ENCODE data around the gene PRXL2A. TPM values are rescaled to one million over a fixed set of nuclear protein-coding genes. Genes with fewer than 3 reads are reported as not detected.

Gene PRXL2A
- polyA plus RNA-seq, 1 of the 3 experiments (the other 2 are of a cell fraction): 15.6 TPM

GRCh38 chr10:80382989-80383388, 25.4 kb upstream of the PRXL2A start:
- Histone ChIP-seq H3F3A (replicated peaks; ENCODE audit: insufficient read depth) (no peaks in the 10 kb centered on the region), H4K20me1 (ENCODE audit: insufficient read depth) (no peaks in the 10 kb centered on the region), H3K4me1 (ENCODE audit: control insufficient read depth in 1 of 2, insufficient read depth in 2 of 2, low read depth in 1 of 2, low read length in 1 of 2) (peaks cover 0 to 3% of the 10 kb centered on the region in 2 experiments; a peak in 1 of 4 replicates), H3K27ac (ENCODE audit: low read depth in 2 of 2, low read length in 1 of 2) (no peak overlapping the region), H3K9me2 (no peaks in the 10 kb centered on the region), H2AFZ (ENCODE audit: low read depth) (peak overlapping the region; percentile 90; the same call in 1 of the 2 replicates), H3K4me3 (ENCODE audit: low read depth in 2 of 2, low read length in 1 of 2) (peak overlapping the region in 1 of 2 experiments; percentile 7; a peak in 1 of 4 replicates), H3K36me3 (replicated peaks in 1 of 2; ENCODE audit: control insufficient read depth in 1 of 2, insufficient read depth in 2 of 2, low read length in 1 of 2) (no peaks in the 10 kb centered on the region), H3K9ac (no peak overlapping the region), H3K4me2 (no peak overlapping the region), H3K9me3 (no peaks in the 10 kb centered on the region), H3K79me2 (ENCODE audit: insufficient read depth) (no peaks in the 10 kb centered on the region), H3K27me3 (ENCODE audit: insufficient read depth) (no peaks in the 10 kb centered on the region; the same call in 1 of the 2 replicates)
- WGBS (ENCODE audit: low lambda C conversion rate): 6% methylated on average over 4 of the region's 4 CpGs
- peak; percentile 46 for TF ChIP-seq SMC3 (IDR thresholded peaks at IDR 0.05; ENCODE audit: low read depth, low read length)
- TF ChIP-seq RXRA (IDR thresholded peaks at IDR 0.05; ENCODE audit: borderline replicate concordance, low read depth): no peak
- TF ChIP-seq CTCF (IDR thresholded peaks at IDR 0.05): peak; percentile 81
- TF ChIP-seq RAD21 (IDR thresholded peaks at IDR 0.05; ENCODE audit: low read length): peak; percentile 85
- ChIA-PET POLR2A (interaction anchor here (0.6 to 1.7 kb wide), 4 partner anchors 27 to 122 kb away, joined by 3 to 4 read pairs (median 3); no protein-coding TSS in a partner anchor), CTCF (interaction anchor here (0.6 to 11.3 kb wide), 45 partner anchors 11 to 562 kb away, joined by 3 to 144 read pairs (median 4); partner anchors contain the start of genes DYDC1, DYDC2 and PRXL2A)
- peak; percentile 68 for DNase-seq

- Histone ChIP-seq H3K4me1 (ENCODE audit: control insufficient read depth in 1 of 2, insufficient read depth in 2 of 2, low read depth in 1 of 2, low read length in 1 of 2) (peaks cover 0 to 2% of the 10 kb centered on the region in 2 experiments; a peak in 1 of 4 replicates), H3K36me3 (replicated peaks in 1 of 2; ENCODE audit: control insufficient read depth in 1 of 2, insufficient read depth in 2 of 2, low read length in 1 of 2) (no peaks in the 10 kb centered on the region), H2AFZ (ENCODE audit: low read depth) (no peak overlapping the region), H3K9me3 (no peaks in the 10 kb centered on the region), H3K27ac (ENCODE audit: low read depth in 2 of 2, low read length in 1 of 2) (no peak overlapping the region), H3F3A (replicated peaks; ENCODE audit: insufficient read depth) (no peaks in the 10 kb centered on the region), H4K20me1 (ENCODE audit: insufficient read depth) (no peaks in the 10 kb centered on the region), H3K79me2 (ENCODE audit: insufficient read depth) (no peaks in the 10 kb centered on the region), H3K9ac (no peak overlapping the region), H3K9me2 (no peaks in the 10 kb centered on the region), H3K27me3 (ENCODE audit: insufficient read depth) (no peaks in the 10 kb centered on the region), H3K4me3 (ENCODE audit: low read depth in 2 of 2, low read length in 1 of 2) (no peak overlapping the region), H3K4me2 (no peak overlapping the region)
- 67% methylated on average over 9 of the region's 9 CpGs for WGBS (ENCODE audit: low lambda C conversion rate)
- POLR2A ChIA-PET: no interaction called here
- no peak for TF ChIP-seq YY1 (IDR thresholded peaks at IDR 0.05; ENCODE audit: low read depth)
- CTCF ChIA-PET: interaction anchor here (1.1 to 11.3 kb wide), 2 partner anchors 54 to 114 kb away, joined by 3 to 144 read pairs; no protein-coding TSS in a partner anchor
- no peak for DNase-seq
These were observed 17.6 kb upstream of the PRXL2A start for GRCh38 chr10:80390740-80391139.

- no peak for DNase-seq
- TF ChIP-seq TCF12 (IDR thresholded peaks at IDR 0.05): no peak
- no peak for TF ChIP-seq EZH2phosphoT487 (IDR thresholded peaks at IDR 0.05; ENCODE audit: borderline replicate concordance, low read depth)
- TF ChIP-seq NRF1 (IDR thresholded peaks at IDR 0.05; ENCODE audit: low read depth, low read length): no peak
- no peak for TF ChIP-seq RAD21 (IDR thresholded peaks at IDR 0.05; ENCODE audit: low read length)
- no peak for TF ChIP-seq ZBTB33 (IDR thresholded peaks at IDR 0.05; ENCODE audit: borderline replicate concordance, low read depth)
- no peak for TF ChIP-seq CTCF (IDR thresholded peaks at IDR 0.05)
- no peak for TF ChIP-seq NFIC (IDR thresholded peaks at IDR 0.05; ENCODE audit: borderline replicate concordance)
- TF ChIP-seq JUND (IDR thresholded peaks at IDR 0.05): no peak
- no peak for TF ChIP-seq MXI1 (IDR thresholded peaks at IDR 0.05; ENCODE audit: low read depth, low read length)
- no peak for TF ChIP-seq ELF1 (IDR thresholded peaks at IDR 0.05)
- no peak for TF ChIP-seq TAF1 (IDR thresholded peaks at IDR 0.05; ENCODE audit: borderline replicate concordance, low read depth, low read length)
- TF ChIP-seq MAX (IDR thresholded peaks at IDR 0.05; ENCODE audit: low read depth): no peak
- no peak for TF ChIP-seq TEAD4 (IDR thresholded peaks at IDR 0.05; ENCODE audit: borderline replicate concordance, insufficient read depth)
These were observed 16.1 kb upstream of the PRXL2A start for GRCh38 chr10:80392250-80392649.

More at GRCh38 chr10:80392250-80392649, 16.1 kb upstream of the PRXL2A start:
- Histone ChIP-seq H3K4me1 (ENCODE audit: control insufficient read depth in 1 of 2, insufficient read depth in 2 of 2, low read depth in 1 of 2, low read length in 1 of 2) (peaks cover 0 to 2% of the 10 kb centered on the region in 2 experiments; a peak in 1 of 4 replicates), H3K9me2 (no peaks in the 10 kb centered on the region), H3K9me3 (no peaks in the 10 kb centered on the region), H3K4me2 (no peak overlapping the region), H2AFZ (ENCODE audit: low read depth) (no peak overlapping the region), H3F3A (replicated peaks; ENCODE audit: insufficient read depth) (no peaks in the 10 kb centered on the region), H3K9ac (no peak overlapping the region), H3K27me3 (ENCODE audit: insufficient read depth) (no peaks in the 10 kb centered on the region), H3K27ac (ENCODE audit: low read depth in 2 of 2, low read length in 1 of 2) (no peak overlapping the region), H3K4me3 (ENCODE audit: low read depth in 2 of 2, low read length in 1 of 2) (no peak overlapping the region), H4K20me1 (ENCODE audit: insufficient read depth) (no peaks in the 10 kb centered on the region), H3K36me3 (replicated peaks in 1 of 2; ENCODE audit: control insufficient read depth in 1 of 2, insufficient read depth in 2 of 2, low read length in 1 of 2) (no peaks in the 10 kb centered on the region), H3K79me2 (ENCODE audit: insufficient read depth) (no peaks in the 10 kb centered on the region)
- ChIA-PET CTCF (interaction anchor here (1.2 kb wide), 1 partner anchor 114 kb away, joined by 8 read pairs; no protein-coding TSS in a partner anchor), POLR2A (no interaction called here)
- 63% methylated on average over 6 of the region's 6 CpGs for WGBS (ENCODE audit: low lambda C conversion rate)

Measured in SK-N-SH (cell line).